Lower leg skin (tissue), 3 donors: ENCODE results near the gene NEDD9.

ENCODE experiments used
- CTCF ChIP-seq, 3 donors: fragments of 450-650 bp; IDR thresholded peaks; one replicate each; pipeline ENCODE4 v1.5.1; 2016; ENCODE audit warnings: antibody characterized with exemption in 3 of 3, mild to moderate bottlenecking in 3 of 3, moderate library complexity in 2 of 3
- POLR2A ChIP-seq, 2 donors: fragments of 450-650 bp; IDR thresholded peaks; one replicate each; pipeline ENCODE4 v1.6.1; 2016 to 2017; ENCODE audit warnings: antibody characterized with exemption in 2 of 2, mild to moderate bottlenecking in 1 of 2, moderate library complexity in 1 of 2

DNA sequence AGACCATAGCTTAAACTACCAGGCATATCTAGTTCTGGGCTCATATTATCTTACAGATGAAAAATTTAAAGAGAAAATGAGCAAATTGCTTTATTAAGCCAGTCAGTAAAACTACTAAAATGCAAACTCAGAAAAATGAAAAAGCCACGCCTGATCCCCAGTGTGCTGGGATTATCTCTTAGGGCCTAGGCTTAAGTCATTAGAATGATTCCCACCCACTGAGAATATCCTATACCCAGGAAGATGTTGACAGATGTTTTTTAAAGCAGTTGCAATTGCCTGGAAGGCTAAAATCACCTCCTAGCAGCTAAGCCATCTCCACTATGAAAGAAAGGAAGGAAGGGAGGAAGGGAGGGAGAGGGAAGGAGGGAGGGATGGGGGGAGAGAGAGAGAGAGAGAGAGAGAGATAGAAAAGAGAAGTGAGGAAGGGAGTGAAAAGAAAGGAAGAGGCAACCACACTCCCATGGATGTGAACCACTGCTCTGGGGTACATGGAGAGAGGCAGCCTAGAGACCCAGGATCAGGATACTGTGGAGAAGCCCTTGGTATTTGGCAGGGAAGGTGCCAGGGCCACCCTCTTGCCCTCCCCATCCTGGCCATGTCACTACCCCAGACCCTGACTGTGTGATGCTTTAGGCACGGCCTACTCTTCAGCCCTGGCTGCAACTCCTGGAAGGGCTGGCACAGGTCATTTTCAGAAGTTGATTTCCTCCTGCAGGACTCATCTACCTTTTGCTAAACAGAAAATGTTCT lies 21.9 kb downstream of the NEDD9 start:
- TF ChIP-seq CTCF (IDR thresholded peaks at IDR 0.05) = no peak
- no peak for TF ChIP-seq POLR2A (IDR thresholded peaks at IDR 0.05)
